Trophoblast cell (in vitro differentiated cells and primary cell): ENCODE results near the gene SCIMP.
"Not testable (repeated sequence)": the region's sequence is repeated elsewhere in the genome, so short reads cannot be mapped to it uniquely, and the experiment has no call there.

Source experiments
- DNase-seq, 2 donors: peaks; one replicate each; pipeline ENCODE4 v3.0.0-alpha.2; 2016
- H2AFZ ChIP-seq: 2 replicates; pipeline ENCODE4 v1.6.1; 2013; ENCODE audit warnings: low read length, moderate library complexity, mild to moderate bottlenecking; ENCODE audit not compliant: insufficient read depth, poor library complexity
- H2AK5ac ChIP-seq: 2 replicates; pipeline ENCODE4 v1.6.1; 2013; ENCODE audit warnings: mild to moderate bottlenecking, low read length
- H2BK120ac ChIP-seq: 2 replicates; pipeline ENCODE4 v1.6.1; 2013; ENCODE audit warnings: low read length, mild to moderate bottlenecking, moderate library complexity; ENCODE audit not compliant: insufficient read depth, poor library complexity
- H2BK12ac ChIP-seq: 2 replicates; pipeline ENCODE4 v1.6.1; 2013; ENCODE audit warnings: mild to moderate bottlenecking, low read length, moderate library complexity
- H2BK5ac ChIP-seq: 2 replicates; pipeline ENCODE4 v1.6.1; 2013; ENCODE audit warnings: low read length, low read depth, moderate library complexity, mild to moderate bottlenecking; ENCODE audit not compliant: poor library complexity
- H3K14ac ChIP-seq: 2 replicates; pipeline ENCODE4 v1.6.1; 2013; ENCODE audit warnings: mild to moderate bottlenecking, low read length
- H3K18ac ChIP-seq: 2 replicates; pipeline ENCODE4 v1.6.1; 2013; ENCODE audit warnings: mild to moderate bottlenecking, low read length
- H3K23ac ChIP-seq: 2 replicates; pipeline ENCODE4 v1.6.1; 2013; ENCODE audit warnings: low read length
- H3K27ac ChIP-seq: 2 replicates; pipeline ENCODE4 v1.5.1; 2013; ENCODE audit warnings: low read depth, mild to moderate bottlenecking, inconsistent platforms, low read length, moderate library complexity
- H3K27me3 ChIP-seq: 2 replicates; pipeline ENCODE4 v1.6.1; 2013; ENCODE audit warnings: inconsistent platforms, mild to moderate bottlenecking, low read length, moderate library complexity; ENCODE audit not compliant: insufficient read depth
- H3K36me3 ChIP-seq, 2 experiments: 1 replicate in 1 of 2; 2 replicates in 1 of 2; pipeline ENCODE4 v1.6.1; 2013; ENCODE audit warnings: low read length in 2 of 2, mild to moderate bottlenecking in 2 of 2, moderate library complexity in 1 of 2; ENCODE audit not compliant: insufficient read depth in 2 of 2, control insufficient read depth in 1 of 2
- H3K4ac ChIP-seq: 2 replicates; pipeline ENCODE4 v1.6.1; 2013; ENCODE audit warnings: low read depth, mild to moderate bottlenecking, low read length, moderate library complexity
- H3K4me1 ChIP-seq, 2 experiments: 1 replicate in 1 of 2; 2 replicates in 1 of 2; pipeline ENCODE4 v1.6.1; 2013; ENCODE audit warnings: low read length in 2 of 2, mild to moderate bottlenecking in 2 of 2, moderate library complexity in 1 of 2; ENCODE audit not compliant: insufficient read depth in 2 of 2, control insufficient read depth in 1 of 2
- H3K4me2 ChIP-seq: 2 replicates; pipeline ENCODE4 v1.6.1; 2013; ENCODE audit warnings: inconsistent platforms, mild to moderate bottlenecking, low read length, moderate library complexity
- H3K4me3 ChIP-seq: 2 replicates; pipeline ENCODE4 v1.5.1; 2013; ENCODE audit warnings: mild to moderate bottlenecking, low read depth, low read length, inconsistent platforms
- H3K79me1 ChIP-seq: one replicate; pipeline ENCODE4 v1.6.1; 2013; ENCODE audit warnings: low read length
- H3K79me2 ChIP-seq: 2 replicates; pipeline ENCODE4 v1.6.1; 2013; ENCODE audit warnings: low read length, mild to moderate bottlenecking; ENCODE audit not compliant: control insufficient read depth, insufficient read depth, poor library complexity
- H3K9ac ChIP-seq: 2 replicates; pipeline ENCODE4 v1.6.1; 2013; ENCODE audit warnings: mild to moderate bottlenecking, low read length
- H3K9me3 ChIP-seq: 2 replicates; pipeline ENCODE4 v1.6.1; 2013; ENCODE audit warnings: low read depth, mild to moderate bottlenecking, control low read depth, inconsistent platforms, low read length; ENCODE audit not compliant: insufficient read depth
- H4K12ac ChIP-seq: 2 replicates; pipeline ENCODE4 v1.6.1; 2013; ENCODE audit warnings: low read depth, mild to moderate bottlenecking, low read length, moderate library complexity
- H4K8ac ChIP-seq: 2 replicates; pipeline ENCODE4 v1.6.1; 2013; ENCODE audit warnings: low read depth, mild to moderate bottlenecking, low read length, moderate library complexity
- H4K91ac ChIP-seq: one replicate; pipeline ENCODE4 v1.6.1; 2013; ENCODE audit warnings: low read depth, mild to moderate bottlenecking, low read length, moderate library complexity
- WGBS: extraction: QIAGEN DNeasy Blood & Tissue Kit; methylation state at CpG from one replicate; pipeline ENCODE4 v1.1.7; 2013; ENCODE audit warnings: missing lambda C conversion rate; ENCODE audit not compliant: insufficient read length, insufficient coverage; ENCODE audit errors: extremely low coverage; 5-methylcytosine and 5-hydroxymethylcytosine counted together

SCIMP gene

GRCh38 chr17:5161793-5162192 lies 72.9 kb downstream of the SCIMP start:
- not testable (repeated sequence) for H3K18ac ChIP-seq, H4K91ac ChIP-seq, H2BK120ac ChIP-seq, H2BK12ac ChIP-seq, H2AK5ac ChIP-seq, H2BK5ac ChIP-seq, H4K8ac ChIP-seq, H3K79me2 ChIP-seq, H3K9ac ChIP-seq, H3K9me3 ChIP-seq, H3K27me3 ChIP-seq, H3K79me1 ChIP-seq, H3K23ac ChIP-seq, H2AFZ ChIP-seq, H3K36me3 ChIP-seq, DNase-seq, H3K14ac ChIP-seq, H3K4me3 ChIP-seq, H3K4me1 ChIP-seq, H4K12ac ChIP-seq, H3K27ac ChIP-seq, H3K4ac ChIP-seq, H3K4me2 ChIP-seq
- no CpG with 5 or more reads among the region's 3 CpGs for WGBS

- not testable (repeated sequence) for H4K8ac ChIP-seq, H3K4ac ChIP-seq, H3K79me1 ChIP-seq, H3K79me2 ChIP-seq, H3K4me2 ChIP-seq, H3K27me3 ChIP-seq, H2BK12ac ChIP-seq, H4K91ac ChIP-seq, H3K27ac ChIP-seq, H2AFZ ChIP-seq, DNase-seq, H3K14ac ChIP-seq, H3K9ac ChIP-seq, H3K36me3 ChIP-seq, H2BK5ac ChIP-seq, H2BK120ac ChIP-seq, H3K18ac ChIP-seq, H3K23ac ChIP-seq, H3K4me1 ChIP-seq, H3K9me3 ChIP-seq, H2AK5ac ChIP-seq, H4K12ac ChIP-seq, H3K4me3 ChIP-seq
- no CpG with 5 or more reads among the region's 1 CpG for WGBS
These were observed 74.0 kb downstream of the SCIMP start for GRCh38 chr17:5160702-5161101.
